K562 (cell line): ENCODE results near the gene ACTN3. TPM values are rescaled to one million over a fixed set of nuclear protein-coding genes. Genes with fewer than 3 reads are reported as not detected.
A peak's percentile ranks its signal among the peaks of the same experiment; 100 is the strongest.

Source experiments
- ATAC-seq: fragments of 200-7000 bp; cut with Tn5 transposase; 3 replicates; pipeline ENCODE4 v1.9.1; 2020; ENCODE audit warnings: moderate library complexity
- BruUV-seq: library from RNA; stranded (reverse); fragments of 400-500 nt; replicated peaks from 2 replicates; lab custom pipeline; 2021; lab: Mats Ljungman, UMichigan
- CTCF ChIA-PET: fragments of 300-600 bp; formaldehyde crosslinking; extraction: SDS; loops from one replicate; lab custom pipeline; 2021; ENCODE audit warnings: low intra/inter-chr PET ratio; lab: Yijun Ruan, JAX
- POLR2A ChIA-PET: fragments of 300-600, 350-650 bp; sonication (Branson Sonifier 250); formaldehyde crosslinking; extraction: SDS; loops from one replicate; lab custom pipeline; 2021; ENCODE audit warnings: antibody characterized with exemption, inconsistent platforms; lab: Yijun Ruan, JAX
- DNase-seq, 4 experiments: peaks; one replicate each; pipeline versions ENCODE4 v3.0.0 to v3.0.0-alpha.2; 2011 to 2018; ENCODE audit warnings: low spot score in 3 of 4, mixed read lengths in 3 of 4; ENCODE audit errors: extremely low read depth in 1 of 4
- FAIRE-seq: peaks from 2 replicates; lab custom pipeline; 2011; peaks lifted over from hg19 to GRCh38; lab: Jason Lieb, UNC
- H2AFZ ChIP-seq: 2 replicates; pipeline ENCODE4 v1.6.0; 2011; ENCODE audit warnings: low read depth, low read length, control low read depth, inconsistent platforms
- H3K27ac ChIP-seq: fragments of 200-600 bp; 3 replicates; pipeline ENCODE4 v1.8.0; 2011; ENCODE audit warnings: low read depth, mild to moderate bottlenecking, control low read depth, inconsistent platforms, low read length, moderate library complexity, mixed read lengths; ENCODE audit errors: extremely low read depth
- H3K27me3 ChIP-seq, 2 experiments: fragments of 300-600 bp in 1 of 2; 2 replicates in 1 of 2; 3 replicates in 1 of 2; pipeline versions ENCODE4 v1.6.0 to v1.8.0; 2011; ENCODE audit warnings: inconsistent platforms in 2 of 2, low read length in 2 of 2, mild to moderate bottlenecking in 1 of 2, mixed read lengths in 1 of 2, moderate library complexity in 1 of 2; ENCODE audit not compliant: control insufficient read depth in 2 of 2, insufficient read depth in 2 of 2
- H3K36me3 ChIP-seq: fragments of 300-600 bp; 3 replicates; pipeline ENCODE4 v1.8.0; 2011; ENCODE audit warnings: mild to moderate bottlenecking, low read length, inconsistent platforms; ENCODE audit not compliant: control insufficient read depth, insufficient read depth
- H3K4me1 ChIP-seq, 2 experiments: fragments of 200-600 bp in 1 of 2; replicated peaks in 1 of 2; 2 replicates in 1 of 2; 3 replicates in 1 of 2; pipeline versions ENCODE4 v1.5.1 to v1.8.0; 2011; ENCODE audit warnings: inconsistent platforms in 2 of 2, low read length in 2 of 2, mild to moderate bottlenecking in 1 of 2, mixed read lengths in 1 of 2, moderate library complexity in 1 of 2; ENCODE audit not compliant: control insufficient read depth in 2 of 2, insufficient read depth in 2 of 2
- H3K4me2 ChIP-seq: 2 replicates; pipeline ENCODE4 v1.6.1; 2011; ENCODE audit warnings: low read length, control low read depth, inconsistent platforms, mixed read lengths; ENCODE audit not compliant: insufficient read depth
- H3K4me3 ChIP-seq: fragments of 200-600 bp; sonication (generic), shearing (Covaris generic); 2 replicates; pipeline ENCODE4 v1.5.1; 2016; ENCODE audit warnings: control low read depth, inconsistent platforms
- H3K79me2 ChIP-seq: fragments of 200-600 bp; 3 replicates; pipeline ENCODE4 v1.8.0; 2011; ENCODE audit warnings: low read length, inconsistent platforms; ENCODE audit not compliant: control insufficient read depth, insufficient read depth
- H3K9ac ChIP-seq, 2 experiments: 2 replicates each; pipeline versions ENCODE4 v1.6.0 to v1.6.1; 2011; ENCODE audit warnings: low read depth in 2 of 2, low read length in 2 of 2, control low read depth in 1 of 2, inconsistent platforms in 1 of 2, mild to moderate bottlenecking in 1 of 2, mixed read lengths in 1 of 2; ENCODE audit not compliant: insufficient read depth in 1 of 2
- H3K9me1 ChIP-seq: one replicate; pipeline ENCODE4 v1.6.0; 2011; ENCODE audit warnings: inconsistent platforms, mild to moderate bottlenecking, low read length, moderate library complexity; ENCODE audit not compliant: control insufficient read depth, insufficient read depth
- H3K9me3 ChIP-seq: replicated peaks from 2 replicates; pipeline ENCODE4 v1.5.1; 2011; ENCODE audit warnings: low read depth, low read length, inconsistent platforms; ENCODE audit not compliant: control insufficient read depth, insufficient read depth
- H4K20me1 ChIP-seq: replicated peaks from 2 replicates; pipeline ENCODE4 v1.6.1; 2011; ENCODE audit warnings: low read length, inconsistent platforms, mixed read lengths; ENCODE audit not compliant: control insufficient read depth, insufficient read depth
- FOXO4 ChIP-seq: fragments of 450-650 bp; formaldehyde crosslinking; IDR thresholded peaks from 2 replicates; pipeline ENCODE4 v1.4.0; 2020; ENCODE audit warnings: mild to moderate bottlenecking, moderate library complexity
- ZNF395 ChIP-seq: fragments of 200-800 bp; sonication (Bioruptor generic); IDR thresholded peaks from 2 replicates; pipeline ENCODE4 v1.6.1; 2017; ENCODE audit warnings: missing genetic modification characterization, missing compliant biosample characterization
- WGBS: fragments of 100-300 bp; shearing (Covaris generic); methylation state at CpG from one replicate; pipeline ENCODE4 v1.1.6; 2016; ENCODE audit warnings: low coverage, mixed read lengths; ENCODE audit not compliant: insufficient coverage; ENCODE audit errors: missing lambda C conversion rate; 5-methylcytosine and 5-hydroxymethylcytosine counted together
- in situ Hi-C: fragments of 300-500 bp; cut with MboI; formaldehyde crosslinking; loops from 4 replicates; pipeline ENCODE4 v1.15.0; 2018; ENCODE audit warnings: inconsistent platforms, mixed read lengths
- intact Hi-C: fragments of 100-400 bp; cut with micrococcal nuclease; formaldehyde crosslinking; loops from 2 replicates; pipeline ENCODE4 v1.14.2; 2022
- polyA plus RNA-seq, 8 experiments: library from polyadenylated mRNA; depleted of rRNA in 4 of 8; stranded (reverse) in 5 of 8; unstranded in 3 of 8; fragments of >200 nt; fragmentation: Nextera tagmentation in 2 of 8; fragmentation: Illumina TruSeq in 1 of 8; extraction: Ambion mirVana in 2 of 8; extraction: Trizol in 1 of 8; gene quantifications; 2 replicates each; pipeline versions ENCODE4 v1.2.1 to v1.2.3, GENCODE V29; 2011 to 2014; ENCODE audit warnings: inconsistent platforms in 1 of 8, missing spikeins in 1 of 8
- total RNA-seq, 7 experiments: library from RNA; depleted of rRNA in 6 of 7; stranded (reverse); fragments of >200 nt in 6 of 7; fragmentation: Illumina TruSeq in 2 of 7; extraction: Trizol in 2 of 7; gene quantifications; 2 replicates each; pipeline versions ENCODE4 v1.2.1 to v1.2.3, GENCODE V29; 2011 to 2021; ENCODE audit warnings: low replicate concordance in 1 of 7

ACTN3 gene
- total and polyA plus RNA-seq, 9 of the 15 experiments (the other 6 are each of a cell fraction or from before 2014, with no cell fraction given), result not detected

GRCh38 chr11:66569076-66569475 lies 22.4 kb downstream of the ACTN3 start:
- H3K4me2 ChIP-seq, result no peak overlapping the region; the same call in 1 of the 2 replicates
- no peaks in the 10 kb centered on the region for H3K79me2 ChIP-seq
- 32% methylated on average over 7 of the region's 7 CpGs for WGBS
- peaks cover 8 to 19% of the 10 kb centered on the region in 2 experiments; a peak in 4 of 5 replicates for H3K4me1 ChIP-seq
- in situ Hi-C loops (loop anchor here (5.0 kb wide), 1 partner anchor 268 kb away; no protein-coding TSS in a partner anchor), intact Hi-C loops (no loop called here)
- ChIA-PET POLR2A (interaction anchor here (0.6 to 1.8 kb wide), 11 partner anchors 9 to 843 kb away, joined by 3 to 8 read pairs (median 3); partner anchors contain the start of gene RBM4), CTCF (no interaction called here)
- no peak overlapping the region; the same call in 2 of the 3 replicates for H3K27ac ChIP-seq
- no peak overlapping the region for H3K9ac ChIP-seq
- no peaks in the 10 kb centered on the region for H3K9me3 ChIP-seq
- BruUV-seq, result no TSS peak
- no peak for ATAC-seq
- peak overlapping the region; percentile 89; the same call in 1 of the 2 replicates for H2AFZ ChIP-seq
- H3K4me3 ChIP-seq, result no peak overlapping the region
- peaks cover 0 to 10% of the 10 kb centered on the region in 2 experiments; a peak in 2 of 5 replicates for H3K27me3 ChIP-seq
- no peaks in the 10 kb centered on the region for H3K9me1 ChIP-seq
- FAIRE-seq, result no peak
- peak; percentile 7; the same call in 1 of the 2 replicates for TF ChIP-seq ZNF395 (CRISPR knock-in tag)
- no peak for TF ChIP-seq FOXO4 (CRISPR knock-in tag)
- H3K36me3 ChIP-seq, result no peaks in the 10 kb centered on the region
- no peak for DNase-seq
- no peaks in the 10 kb centered on the region for H4K20me1 ChIP-seq
